Occipital lobe (tissue), 2 donors: ENCODE data around the gene TNS2. TPM values are rescaled to one million over a fixed set of nuclear protein-coding genes. Genes with fewer than 3 reads are reported as not detected.

Experiments used
- DNase-seq: peaks from one replicate; lab custom pipeline; 2025; lab: John Stamatoyannopoulos, UW
- total RNA-seq: library from RNA; depleted of rRNA; stranded (reverse); fragments of >200 nt; gene quantifications from one replicate; pipeline ENCODE4 v1.2.3, GENCODE V29; 2014

The TNS2 gene
- total RNA-seq, 1 donor from 2014 or later: 11.1 TPM

GRCh38 chr12:53042607-53043454 is 7.0 kb upstream of the TNS2 start:
- DNase-seq: no peak

- no peak for DNase-seq
Measured at GRCh38 chr12:53044052-53044581, 5.7 kb upstream of the TNS2 start.

GRCh38 chr12:53044896-53045695 is 4.8 kb upstream of the TNS2 start:
- DNase-seq: no peak

GRCh38 chr12:53045696-53046045 is 4.2 kb upstream of the TNS2 start:
- DNase-seq: no peak

- DNase-seq: peak; percentile 84
Measured at GRCh38 chr12:53046655-53047220, 3.1 kb upstream of the TNS2 start.

GRCh38 chr12:53047221-53048032 is 2.4 kb upstream of the TNS2 start:
- DNase-seq: peak; percentile 48

- DNase-seq: peak; percentile 47
Measured at GRCh38 chr12:53048033-53048779, 1.7 kb upstream of the TNS2 start.

GRCh38 chr12:53048780-53049401 is 974 bp upstream of the TNS2 start:
- DNase-seq: no peak

GRCh38 chr12:53050426-53051057 is 677 bp downstream of the TNS2 start:
- DNase-seq: no peak

GRCh38 chr12:53051058-53051880 is 1.4 kb downstream of the TNS2 start:
- peak; percentile 85 for DNase-seq

GRCh38 chr12:53051881-53052412 is 2.1 kb downstream of the TNS2 start:
- no peak for DNase-seq

GRCh38 chr12:53052419-53053217 is 2.8 kb downstream of the TNS2 start:
- peak; percentile 79 for DNase-seq

- no peak for DNase-seq
Measured at GRCh38 chr12:53053218-53054111, 3.6 kb downstream of the TNS2 start.

- peak; percentile 95 for DNase-seq
Measured at GRCh38 chr12:53054112-53054878, 4.4 kb downstream of the TNS2 start.

- no peak for DNase-seq
Measured at GRCh38 chr12:53055471-53056266, 5.8 kb downstream of the TNS2 start.
